GM23338 (cell line): Measurements from ENCODE around the gene DLX2. TPM values are rescaled to one million over a fixed set of nuclear protein-coding genes. Genes with fewer than 3 reads are reported as not detected.
"Not testable (repeated sequence)": the region's sequence is repeated elsewhere in the genome, so short reads cannot be mapped to it uniquely, and the experiment has no call there.

Experiments
- ATAC-seq: fragments of 200-7000 bp; cut with Tn5 transposase; 3 replicates; pipeline ENCODE4 v1.9.1; 2020
- DNase-seq: peaks from one replicate; pipeline ENCODE4 v3.0.0-alpha.2; 2015; ENCODE audit warnings: low spot score
- H2AFZ ChIP-seq: fragments of 200-600 bp; sonication (generic); 2 replicates; pipeline ENCODE4 v1.8.0; 2016; ENCODE audit warnings: antibody characterized with exemption, mild to moderate bottlenecking, moderate library complexity
- H3F3A ChIP-seq: fragments of 200-600 bp; sonication (generic); replicated peaks from 2 replicates; pipeline ENCODE4 v1.8.0; 2017; ENCODE audit warnings: antibody characterized with exemption, mixed run types, low read depth
- H3K27ac ChIP-seq: fragments of 200-600 bp; sonication (generic); 2 replicates; pipeline ENCODE4 v1.6.1; 2016; ENCODE audit warnings: low read depth
- H3K27me3 ChIP-seq: fragments of 200-600 bp; sonication (generic); 2 replicates; pipeline ENCODE4 v1.8.0; 2016; ENCODE audit warnings: mild to moderate bottlenecking, mixed run types, moderate library complexity; ENCODE audit not compliant: insufficient read depth
- H3K36me3 ChIP-seq: fragments of 200-600 bp; sonication (generic); 2 replicates; pipeline ENCODE4 v1.8.0; 2016; ENCODE audit warnings: mild to moderate bottlenecking; ENCODE audit not compliant: insufficient read depth
- H3K4me1 ChIP-seq: fragments of 200-600 bp; sonication (generic); 2 replicates; pipeline ENCODE4 v1.8.0; 2016; ENCODE audit warnings: mild to moderate bottlenecking, moderate library complexity; ENCODE audit not compliant: insufficient read depth
- H3K4me2 ChIP-seq: fragments of 200-600 bp; sonication (generic); 2 replicates; pipeline ENCODE4 v1.7.1; 2017; ENCODE audit warnings: mixed run types
- H3K4me3 ChIP-seq: fragments of 200-600 bp; sonication (generic); 2 replicates; pipeline ENCODE4 v1.6.1; 2016; ENCODE audit warnings: mixed run types
- H3K79me2 ChIP-seq: fragments of 200-600 bp; sonication (generic); replicated peaks from 2 replicates; pipeline ENCODE4 v1.8.0; 2017; ENCODE audit warnings: mild to moderate bottlenecking; ENCODE audit not compliant: insufficient read depth
- H3K9me2 ChIP-seq: fragments of 200-600 bp; sonication (generic); 2 replicates; pipeline ENCODE4 v1.8.0; 2017; ENCODE audit not compliant: insufficient read depth
- H4K20me1 ChIP-seq: fragments of 200-600 bp; sonication (generic); replicated peaks from 2 replicates; pipeline ENCODE4 v1.8.0; 2017; ENCODE audit warnings: mild to moderate bottlenecking; ENCODE audit not compliant: insufficient read depth
- H3K27ac Mint-ChIP-seq: 2 replicates; pipeline ENCODE4 v1.8.0; 2020; ENCODE audit warnings: inconsistent platforms, mild to moderate bottlenecking, moderate library complexity, mixed read lengths
- H3K27me3 Mint-ChIP-seq: 3 replicates; pipeline ENCODE4 v1.8.0; 2022; ENCODE audit warnings: low read depth, mild to moderate bottlenecking, moderate library complexity, mixed read lengths, inconsistent platforms; ENCODE audit not compliant: insufficient read depth, poor library complexity
- H3K36me3 Mint-ChIP-seq: 3 replicates; pipeline ENCODE4 v1.8.0; 2021; ENCODE audit warnings: low read depth, mild to moderate bottlenecking, inconsistent platforms, moderate library complexity, mixed read lengths
- H3K4me1 Mint-ChIP-seq: 3 replicates; pipeline ENCODE4 v1.8.0; 2020; ENCODE audit warnings: mild to moderate bottlenecking, inconsistent platforms, mixed read lengths
- H3K4me3 Mint-ChIP-seq: 3 replicates; pipeline ENCODE4 v1.8.0; 2021; ENCODE audit warnings: moderate library complexity, mild to moderate bottlenecking, inconsistent platforms, mixed read lengths
- H3K9me3 Mint-ChIP-seq: 3 replicates; pipeline ENCODE4 v1.8.0; 2020; ENCODE audit warnings: moderate library complexity, mild to moderate bottlenecking, inconsistent platforms, mixed read lengths
- CREB1 ChIP-seq: fragments of 250-450 bp; sonication (Bioruptor Pico); IDR thresholded peaks from 2 replicates; pipeline ENCODE4 v1.5.0; 2020; ENCODE audit warnings: low read depth, mild to moderate bottlenecking, moderate library complexity
- CTCF ChIP-seq, 2 experiments: fragments of 200-600 bp in 1 of 2; sonication (generic) in 1 of 2; conservative IDR thresholded peaks; 2 replicates each; pipeline versions ENCODE4 v1.5.1 to v1.6.1; 2016 to 2017; ENCODE audit warnings: antibody characterized with exemption in 2 of 2, low read depth in 2 of 2, mild to moderate bottlenecking in 2 of 2, moderate library complexity in 1 of 2
- ETS1 ChIP-seq: IDR thresholded peaks from 2 replicates; pipeline ENCODE4 v1.6.1; 2016; ENCODE audit warnings: antibody characterized with exemption
- EZH2 ChIP-seq: fragments of 200-600 bp; sonication (generic); IDR thresholded peaks from one replicate; pipeline ENCODE4 v1.8.0; 2017; ENCODE audit warnings: antibody characterized with exemption, mild to moderate bottlenecking, low read depth; ENCODE audit not compliant: unreplicated experiment
- EZH2phosphoT487 ChIP-seq: fragments of 200-600 bp; sonication (generic); IDR thresholded peaks from one replicate; pipeline ENCODE4 v1.8.1; 2018; ENCODE audit warnings: antibody characterized with exemption; ENCODE audit not compliant: unreplicated experiment
- NANOG ChIP-seq: IDR thresholded peaks from 2 replicates; pipeline ENCODE4 v1.6.1; 2016; ENCODE audit warnings: antibody characterized with exemption, borderline replicate concordance
- POLR2AphosphoS5 ChIP-seq: IDR thresholded peaks from 2 replicates; pipeline ENCODE4 v1.6.1; 2016; ENCODE audit warnings: antibody characterized with exemption, low read depth
- REST ChIP-seq: IDR thresholded peaks from one replicate; pipeline ENCODE4 v1.6.1; 2018; ENCODE audit warnings: antibody characterized with exemption; ENCODE audit not compliant: unreplicated experiment
- STAT1 ChIP-seq: IDR thresholded peaks from one replicate; pipeline ENCODE4 v1.6.1; 2016; ENCODE audit warnings: antibody characterized with exemption; ENCODE audit not compliant: unreplicated experiment
- ZNF114 ChIP-seq: fragments of 250-450 bp; sonication (Bioruptor Pico); IDR thresholded peaks from 2 replicates; pipeline ENCODE4 v1.5.0; 2020; ENCODE audit warnings: mild to moderate bottlenecking, moderate library complexity
- ZNF331 ChIP-seq: fragments of 250-450 bp; sonication (Bioruptor Pico); IDR thresholded peaks from 2 replicates; pipeline ENCODE4 v1.5.0; 2020; ENCODE audit warnings: low read depth, mild to moderate bottlenecking, moderate library complexity
- polyA plus RNA-seq: library from polyadenylated mRNA; unstranded; fragments of >200 nt; fragmentation: Nextera tagmentation; extraction: Ambion mirVana; gene quantifications from 2 replicates; pipeline ENCODE4 v1.2.1, GENCODE V29; 2016
- total RNA-seq: library from RNA; depleted of rRNA; stranded (reverse); fragments of >200 nt; shearing (Covaris generic); gene quantifications from 2 replicates; pipeline ENCODE4 v1.2.3, GENCODE V29; 2014

The DLX2 gene
- total and polyA plus RNA-seq, 2 experiments from 2014 or later: 0.08 to 0.24 TPM

GRCh38 chr2:172143817-172144216 is 41.1 kb upstream of the DLX2 start (continued):
- TF ChIP-seq REST (no peak), CTCF (conservative IDR thresholded peaks at IDR 0.05; ENCODE audit: low read depth in 2 of 2) (no peak), ZNF114 (no peak), STAT1 (no peak), EZH2 (no peak), NANOG (no peak), CREB1 (no peak), EZH2phosphoT487 (no peak)

GRCh38 chr2:172138727-172139126 is 36.0 kb upstream of the DLX2 start:
- not testable (repeated sequence) for ATAC-seq, H3K36me3 Mint-ChIP-seq, H3K36me3 ChIP-seq, H3K4me3 Mint-ChIP-seq, H3K79me2 ChIP-seq, H3K4me1 ChIP-seq, H2AFZ ChIP-seq, H3K27ac Mint-ChIP-seq, H3K4me1 Mint-ChIP-seq, H3K27me3 Mint-ChIP-seq, H3K9me3 Mint-ChIP-seq, H3K4me3 ChIP-seq, H3K27me3 ChIP-seq, DNase-seq, H3K9me2 ChIP-seq, H4K20me1 ChIP-seq, H3F3A ChIP-seq, H3K4me2 ChIP-seq, H3K27ac ChIP-seq

GRCh38 chr2:172137943-172138342 is 35.2 kb upstream of the DLX2 start:
- no peak for ATAC-seq
- no peak overlapping the region for H2AFZ ChIP-seq
- H3K9me2 ChIP-seq: no peaks in the 10 kb centered on the region
- H3K4me1 Mint-ChIP-seq: peaks cover 11% of the 10 kb centered on the region
- H4K20me1 ChIP-seq: no peaks in the 10 kb centered on the region
- 0 out of 3 replicates have a peak, but pooled peaks cover 2% of the 10 kb centered on the region for H3K9me3 Mint-ChIP-seq
- H3K4me2 ChIP-seq: no peak overlapping the region
- H3K79me2 ChIP-seq: no peaks in the 10 kb centered on the region
- DNase-seq: no peak
- H3K4me3 ChIP-seq: no peak overlapping the region
- peaks cover 3% of the 10 kb centered on the region; the same call in 2 of the 3 replicates for H3K36me3 Mint-ChIP-seq
- no peaks in the 10 kb centered on the region for H3F3A ChIP-seq
- no peak overlapping the region for H3K4me3 Mint-ChIP-seq
- H3K27ac ChIP-seq: no peak overlapping the region
- peaks cover 11% of the 10 kb centered on the region for H3K27me3 ChIP-seq
- H3K27me3 Mint-ChIP-seq: peaks cover 11% of the 10 kb centered on the region
- H3K4me1 ChIP-seq: peaks cover 17% of the 10 kb centered on the region
- H3K36me3 ChIP-seq: no peaks in the 10 kb centered on the region; the same call in 1 of the 2 replicates
- no peak overlapping the region for H3K27ac Mint-ChIP-seq
- TF ChIP-seq ZNF331 (CRISPR knock-in tag) (no peak), EZH2phosphoT487 (no peak), EZH2 (no peak), ETS1 (no peak), ZNF114 (no peak), STAT1 (no peak), POLR2AphosphoS5 (no peak)
